Measurements from ENCODE around the gene RNF220.

- TF ChIP-seq CTCF (IDR thresholded peaks at IDR 0.05) (peak; percentile 36 to 53 (median 42)), POLR2A (IDR thresholded peaks at IDR 0.05) (no peak)
Observed at GRCh38 chr1:44500181-44501046, 95.4 kb downstream of the RNF220 start.

All from uterus (tissue), 2 donors.